GM19452 (cell line): ENCODE data around the gene KLK15.

Source experiments
- ATAC-seq: cut with Tn5 transposase; IDR thresholded peaks from one replicate; pipeline ENCODE4 v1.9.1; 2021; ENCODE audit not compliant: unreplicated experiment

KLK15 gene

GRCh38 chr19:50843701-50844221 lies 10.4 kb upstream of the KLK15 start:
- ATAC-seq, result no peak

GRCh38 chr19:50843205-50843604 lies 9.8 kb upstream of the KLK15 start:
- ATAC-seq, result no peak

- no peak for ATAC-seq
These were observed 8.8 kb upstream of the KLK15 start for GRCh38 chr19:50842130-50842529.

GRCh38 chr19:50839712-50840655 lies 6.6 kb upstream of the KLK15 start:
- no peak for ATAC-seq

GRCh38 chr19:50838239-50838638 lies 4.9 kb upstream of the KLK15 start:
- ATAC-seq, result no peak

GRCh38 chr19:50837300-50837699 lies 3.9 kb upstream of the KLK15 start:
- no peak for ATAC-seq

GRCh38 chr19:50836543-50837195 lies 3.3 kb upstream of the KLK15 start:
- ATAC-seq, result no peak

GRCh38 chr19:50835785-50836542 lies 2.6 kb upstream of the KLK15 start:
- ATAC-seq, result no peak

GRCh38 chr19:50835103-50835784 lies 1.9 kb upstream of the KLK15 start:
- no peak for ATAC-seq

- no peak for ATAC-seq
These were observed 411 bp upstream of the KLK15 start for GRCh38 chr19:50833802-50834167.

GRCh38 chr19:50832666-50833065 lies 708 bp downstream of the KLK15 start:
- no peak for ATAC-seq

GRCh38 chr19:50831026-50831396 lies 2.4 kb downstream of the KLK15 start:
- no peak for ATAC-seq

GRCh38 chr19:50830266-50831025 lies 2.9 kb downstream of the KLK15 start:
- ATAC-seq, result no peak

GRCh38 chr19:50829801-50830200 lies 3.6 kb downstream of the KLK15 start:
- ATAC-seq, result no peak

- no peak for ATAC-seq
These were observed 5.9 kb downstream of the KLK15 start for GRCh38 chr19:50827476-50827875.

GRCh38 chr19:50826492-50827240 lies 6.7 kb downstream of the KLK15 start:
- no peak for ATAC-seq

GRCh38 chr19:50823389-50824042 lies 9.9 kb downstream of the KLK15 start, which contains the start of gene KLK1:
KLK1 (minus strand) TSS chr19:50823787; CDS start chr19:50823748, 39 bp downstream.
- no peak for ATAC-seq

- no peak for ATAC-seq
These were observed 10.6 kb downstream of the KLK15 start for GRCh38 chr19:50822661-50823208.
